Measurements from ENCODE around the gene FADS6. TPM values are rescaled to one million over a fixed set of nuclear protein-coding genes. Genes with fewer than 3 reads are reported as not detected.

Gene FADS6
- total and polyA plus RNA-seq, 2 of the 13 experiments (the other 11 are each of a cell fraction or from before 2014, with no cell fraction given): 0.11 TPM

DNA sequence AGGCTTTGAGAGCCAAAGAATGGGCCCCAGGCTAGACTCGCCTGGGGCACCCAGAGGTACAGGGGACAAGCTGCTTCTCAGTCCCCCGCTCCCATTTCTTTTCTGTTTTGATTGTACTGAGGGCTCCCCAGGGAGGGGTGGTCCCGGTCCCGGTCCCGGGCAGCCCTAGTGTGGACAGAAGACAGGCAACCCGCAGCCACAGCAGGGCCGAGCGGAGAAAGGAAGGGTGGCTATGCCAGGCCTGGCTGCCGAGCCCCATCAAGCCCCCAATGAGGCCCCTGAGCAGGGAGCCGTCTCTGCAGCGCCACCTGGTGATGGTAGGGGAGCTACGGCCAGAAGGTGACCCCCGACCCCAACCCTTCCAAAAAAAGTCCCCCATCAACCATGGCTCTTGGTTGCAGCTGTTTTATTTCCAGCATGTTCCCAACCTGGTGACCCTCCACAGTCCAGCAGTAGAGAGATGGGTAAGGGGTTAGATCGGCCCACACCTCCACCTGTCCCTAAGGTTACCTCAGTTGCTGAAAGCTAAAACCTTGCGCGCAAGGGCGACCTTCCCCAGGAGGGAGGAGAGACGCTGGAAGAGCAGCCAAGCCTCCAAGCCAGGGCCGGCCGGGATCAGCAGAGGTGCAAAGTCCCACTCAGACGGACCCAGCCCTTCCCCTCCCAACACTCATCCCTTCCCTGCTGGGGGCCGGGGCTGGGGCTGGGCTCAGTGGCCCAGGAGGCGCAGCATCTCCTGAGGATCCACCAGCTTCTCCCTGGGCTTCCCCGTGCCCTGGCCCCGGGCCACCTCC lies 31.1 kb downstream of the FADS6 start (continued):
- TF ChIP-seq EED (CRISPR knock-in tag; IDR thresholded peaks at IDR 0.05) (no peak), TEAD3 (CRISPR knock-in tag; optimal IDR thresholded peaks at IDR 0.05; ENCODE audit: borderline replicate concordance) (no peak), FIP1L1 (IDR thresholded peaks at IDR 0.05; ENCODE audit: borderline replicate concordance, insufficient read depth, low read depth, low read length) (no peak), ZNF598 (CRISPR knock-in tag; IDR thresholded peaks at IDR 0.05; ENCODE audit: borderline replicate concordance) (0 out of 2 replicates have a peak, but pooled peaks have one; percentile 32), NR2F2 (IDR thresholded peaks at IDR 0.05; ENCODE audit: borderline replicate concordance, low read depth) (no peak), ZNF557 (CRISPR knock-in tag; IDR thresholded peaks at IDR 0.05) (no peak), ZNF792 (CRISPR knock-in tag; IDR thresholded peaks at IDR 0.05) (no peak), NBN (conservative IDR thresholded peaks at IDR 0.05) (no peak), NR2F6 (IDR thresholded peaks at IDR 0.05) (peak; percentile 68), NR2F6 (CRISPR knock-in tag; IDR thresholded peaks at IDR 0.05) (peak; percentile 70; the same call in 1 of the 2 replicates), MED8 (CRISPR knock-in tag; IDR thresholded peaks at IDR 0.05; ENCODE audit: insufficient replicate concordance) (no peak), TARDBP (CRISPR knock-in tag; IDR thresholded peaks at IDR 0.05) (0 out of 2 replicates have a peak, but pooled peaks have one; percentile 49)
- TF ChIP-seq, protein P1, sequence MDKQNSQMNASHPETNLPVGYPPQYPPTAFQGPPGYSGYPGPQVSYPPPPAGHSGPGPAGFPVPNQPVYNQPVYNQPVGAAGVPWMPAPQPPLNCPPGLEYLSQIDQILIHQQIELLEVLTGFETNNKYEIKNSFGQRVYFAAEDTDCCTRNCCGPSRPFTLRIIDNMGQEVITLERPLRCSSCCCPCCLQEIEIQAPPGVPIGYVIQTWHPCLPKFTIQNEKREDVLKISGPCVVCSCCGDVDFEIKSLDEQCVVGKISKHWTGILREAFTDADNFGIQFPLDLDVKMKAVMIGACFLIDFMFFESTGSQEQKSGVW (CRISPR knock-in tag; IDR thresholded peaks at IDR 0.05; ENCODE audit: borderline replicate concordance): no peak
- TF ChIP-seq, protein P2, sequence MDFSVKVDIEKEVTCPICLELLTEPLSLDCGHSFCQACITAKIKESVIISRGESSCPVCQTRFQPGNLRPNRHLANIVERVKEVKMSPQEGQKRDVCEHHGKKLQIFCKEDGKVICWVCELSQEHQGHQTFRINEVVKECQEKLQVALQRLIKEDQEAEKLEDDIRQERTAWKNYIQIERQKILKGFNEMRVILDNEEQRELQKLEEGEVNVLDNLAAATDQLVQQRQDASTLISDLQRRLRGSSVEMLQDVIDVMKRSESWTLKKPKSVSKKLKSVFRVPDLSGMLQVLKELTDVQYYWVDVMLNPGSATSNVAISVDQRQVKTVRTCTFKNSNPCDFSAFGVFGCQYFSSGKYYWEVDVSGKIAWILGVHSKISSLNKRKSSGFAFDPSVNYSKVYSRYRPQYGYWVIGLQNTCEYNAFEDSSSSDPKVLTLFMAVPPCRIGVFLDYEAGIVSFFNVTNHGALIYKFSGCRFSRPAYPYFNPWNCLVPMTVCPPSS (IDR thresholded peaks at IDR 0.05): no peak
- TF ChIP-seq, protein P3, sequence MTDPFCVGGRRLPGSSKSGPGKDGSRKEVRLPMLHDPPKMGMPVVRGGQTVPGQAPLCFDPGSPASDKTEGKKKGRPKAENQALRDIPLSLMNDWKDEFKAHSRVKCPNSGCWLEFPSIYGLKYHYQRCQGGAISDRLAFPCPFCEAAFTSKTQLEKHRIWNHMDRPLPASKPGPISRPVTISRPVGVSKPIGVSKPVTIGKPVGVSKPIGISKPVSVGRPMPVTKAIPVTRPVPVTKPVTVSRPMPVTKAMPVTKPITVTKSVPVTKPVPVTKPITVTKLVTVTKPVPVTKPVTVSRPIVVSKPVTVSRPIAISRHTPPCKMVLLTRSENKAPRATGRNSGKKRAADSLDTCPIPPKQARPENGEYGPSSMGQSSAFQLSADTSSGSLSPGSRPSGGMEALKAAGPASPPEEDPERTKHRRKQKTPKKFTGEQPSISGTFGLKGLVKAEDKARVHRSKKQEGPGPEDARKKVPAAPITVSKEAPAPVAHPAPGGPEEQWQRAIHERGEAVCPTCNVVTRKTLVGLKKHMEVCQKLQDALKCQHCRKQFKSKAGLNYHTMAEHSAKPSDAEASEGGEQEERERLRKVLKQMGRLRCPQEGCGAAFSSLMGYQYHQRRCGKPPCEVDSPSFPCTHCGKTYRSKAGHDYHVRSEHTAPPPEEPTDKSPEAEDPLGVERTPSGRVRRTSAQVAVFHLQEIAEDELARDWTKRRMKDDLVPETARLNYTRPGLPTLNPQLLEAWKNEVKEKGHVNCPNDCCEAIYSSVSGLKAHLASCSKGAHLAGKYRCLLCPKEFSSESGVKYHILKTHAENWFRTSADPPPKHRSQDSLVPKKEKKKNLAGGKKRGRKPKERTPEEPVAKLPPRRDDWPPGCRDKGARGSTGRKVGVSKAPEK (CRISPR knock-in tag; IDR thresholded peaks at IDR 0.05; ENCODE audit: borderline replicate concordance): no peak
- TF ChIP-seq, protein P4, sequence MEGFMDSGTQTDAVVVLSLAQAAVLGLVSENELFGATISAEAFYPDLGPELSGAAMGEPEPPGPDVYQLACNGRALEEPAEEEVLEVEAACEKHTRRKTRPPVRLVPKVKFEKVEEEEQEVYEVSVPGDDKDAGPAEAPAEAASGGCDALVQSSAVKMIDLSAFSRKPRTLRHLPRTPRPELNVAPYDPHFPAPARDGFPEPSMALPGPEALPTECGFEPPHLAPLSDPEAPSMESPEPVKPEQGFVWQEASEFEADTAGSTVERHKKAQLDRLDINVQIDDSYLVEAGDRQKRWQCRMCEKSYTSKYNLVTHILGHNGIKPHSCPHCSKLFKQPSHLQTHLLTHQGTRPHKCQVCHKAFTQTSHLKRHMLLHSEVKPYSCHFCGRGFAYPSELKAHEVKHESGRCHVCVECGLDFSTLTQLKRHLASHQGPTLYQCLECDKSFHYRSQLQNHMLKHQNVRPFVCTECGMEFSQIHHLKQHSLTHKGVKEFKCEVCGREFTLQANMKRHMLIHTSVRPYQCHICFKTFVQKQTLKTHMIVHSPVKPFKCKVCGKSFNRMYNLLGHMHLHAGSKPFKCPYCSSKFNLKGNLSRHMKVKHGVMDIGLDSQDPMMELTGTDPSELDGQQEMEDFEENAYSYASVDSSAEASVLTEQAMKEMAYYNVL (CRISPR knock-in tag; IDR thresholded peaks at IDR 0.05; ENCODE audit: borderline replicate concordance): no peak
- TF ChIP-seq, protein P5, sequence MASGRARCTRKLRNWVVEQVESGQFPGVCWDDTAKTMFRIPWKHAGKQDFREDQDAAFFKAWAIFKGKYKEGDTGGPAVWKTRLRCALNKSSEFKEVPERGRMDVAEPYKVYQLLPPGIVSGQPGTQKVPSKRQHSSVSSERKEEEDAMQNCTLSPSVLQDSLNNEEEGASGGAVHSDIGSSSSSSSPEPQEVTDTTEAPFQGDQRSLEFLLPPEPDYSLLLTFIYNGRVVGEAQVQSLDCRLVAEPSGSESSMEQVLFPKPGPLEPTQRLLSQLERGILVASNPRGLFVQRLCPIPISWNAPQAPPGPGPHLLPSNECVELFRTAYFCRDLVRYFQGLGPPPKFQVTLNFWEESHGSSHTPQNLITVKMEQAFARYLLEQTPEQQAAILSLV (CRISPR knock-in tag; IDR thresholded peaks at IDR 0.05; ENCODE audit: borderline replicate concordance): no peak; the same call in 1 of the 2 replicates
